Mesenteric fat pad (tissue), 1 donor: Measurements from ENCODE around the gene PRR5L. TPM values are rescaled to one million over a fixed set of nuclear protein-coding genes. Genes with fewer than 3 reads are reported as not detected.

Source experiments
- DNase-seq: peaks from one replicate; pipeline ENCODE4 v3.0.0-alpha.2; 2020; ENCODE audit warnings: low spot score
- total RNA-seq: library from RNA; stranded (reverse); fragmentation: NEBNext Ultra II Directional; extraction: Animal tissue kit (Norgen Biotek cat#: 25700); gene quantifications from one replicate; pipeline ENCODE4 v1.2.1, GENCODE V29; 2021
- donor health status: DM: yes; HTN: yes; CAD: no.

The PRR5L gene
- total RNA-seq, 1 donor from 2014 or later: 14.2 TPM

DNA sequence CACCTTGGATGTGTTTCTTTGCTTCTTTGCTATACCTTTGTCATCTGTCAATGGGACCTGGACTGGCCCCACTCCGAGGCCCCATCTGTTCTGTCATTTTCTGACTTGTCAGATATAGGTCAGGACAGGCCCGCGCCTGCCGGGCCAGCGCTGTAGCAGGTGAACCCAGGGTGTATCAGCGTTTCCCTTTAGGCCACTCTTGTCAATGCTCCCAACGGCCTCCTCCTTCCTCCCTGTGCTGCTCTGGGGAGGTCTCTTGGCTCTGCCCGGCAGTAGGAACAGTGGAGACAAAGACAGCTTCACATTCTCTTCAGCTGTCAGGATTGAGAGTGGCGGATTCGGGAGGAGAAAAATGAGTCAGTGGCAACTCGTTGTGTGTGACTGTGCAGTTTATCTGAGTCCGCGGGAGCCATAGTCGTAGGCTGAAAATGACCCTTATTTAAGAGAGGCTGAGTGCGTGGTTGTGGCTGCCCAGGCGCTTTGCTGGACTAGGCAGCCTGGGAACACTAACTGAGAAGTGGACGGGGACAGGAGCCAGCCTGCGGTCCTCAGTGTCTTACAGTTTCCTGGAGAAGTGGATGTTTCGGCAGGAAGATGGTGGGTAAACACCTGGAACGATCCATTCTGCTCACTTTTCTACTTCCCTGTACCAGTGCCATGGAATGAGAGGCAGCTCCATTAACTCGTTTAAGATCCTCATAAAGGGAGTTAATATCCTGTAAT, 102.3 kb downstream of the PRR5L start:
- no peak for DNase-seq

DNA sequence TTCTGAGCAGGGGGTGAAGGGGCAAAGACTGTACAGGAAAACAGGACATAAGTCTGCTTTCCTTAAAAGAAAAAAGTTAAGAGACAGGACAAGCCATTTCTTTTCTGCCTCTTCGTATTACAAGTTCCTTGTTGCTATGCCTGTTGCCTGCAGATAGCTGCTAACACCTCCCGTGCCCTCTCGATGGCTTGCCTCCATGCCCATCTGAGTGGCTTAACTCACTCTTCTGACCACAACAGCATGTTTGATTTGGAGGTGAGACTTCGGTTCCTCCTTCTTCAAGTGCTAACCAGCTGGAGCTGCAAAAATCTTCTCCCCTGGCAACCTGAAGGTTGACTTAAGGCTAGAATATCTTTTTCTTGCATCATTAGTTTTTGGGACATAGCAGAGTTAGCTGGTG, 103.1 kb downstream of the PRR5L start:
- DNase-seq: no peak

DNA sequence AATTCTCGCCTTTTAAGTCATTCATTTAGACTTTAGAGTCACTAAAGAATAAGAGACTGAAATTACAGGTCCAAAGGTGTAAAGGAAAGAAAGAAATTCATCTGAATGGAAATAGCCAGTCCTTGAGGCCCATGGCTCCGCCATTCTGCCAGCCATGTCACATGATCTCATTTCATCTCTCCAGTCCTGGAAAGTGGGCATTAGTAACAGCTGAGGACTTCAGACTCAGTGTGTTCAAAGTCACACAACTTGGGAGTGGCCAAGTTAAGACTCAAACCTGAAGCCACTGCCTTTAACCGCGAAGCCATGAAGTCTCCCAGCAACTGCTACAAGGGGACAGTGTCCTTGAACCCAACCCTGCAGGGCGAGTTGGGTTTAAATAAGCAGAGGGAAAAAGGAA, 103.7 kb downstream of the PRR5L start:
- no peak for DNase-seq

DNA sequence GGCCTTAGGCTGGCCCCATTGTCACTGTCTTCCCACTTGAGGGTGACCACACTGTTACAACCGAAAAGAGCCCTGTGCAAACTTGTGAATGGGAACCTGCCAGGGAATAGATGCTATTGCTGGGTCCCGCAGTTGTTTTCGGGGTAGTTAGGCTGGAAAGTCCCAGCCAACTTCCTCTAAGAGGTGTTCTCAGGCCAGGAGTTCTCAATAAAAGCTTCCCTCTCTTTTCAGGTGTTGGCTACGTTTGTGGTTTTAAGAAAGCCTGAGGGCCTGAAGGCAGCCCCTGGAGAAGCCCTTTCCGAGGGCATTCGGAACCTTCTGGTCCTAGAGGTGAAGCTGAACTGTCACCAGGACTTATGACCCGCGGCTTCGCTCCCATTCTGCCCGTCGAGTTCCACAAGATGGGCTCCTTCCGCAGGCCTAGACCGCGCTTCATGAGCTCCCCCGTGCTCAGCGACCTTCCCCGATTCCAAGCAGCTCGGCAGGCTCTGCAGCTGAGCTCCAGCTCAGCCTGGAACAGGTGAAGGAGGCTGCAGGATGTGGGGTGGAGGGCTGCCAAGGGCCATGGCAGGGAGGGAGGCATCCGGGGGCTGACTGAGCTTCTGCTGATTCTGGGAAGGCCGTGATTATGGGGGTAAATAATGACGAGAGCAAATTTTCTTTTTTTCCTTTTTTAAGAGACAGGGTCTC, 104.8 kb downstream of the PRR5L start:
- no peak for DNase-seq

DNA sequence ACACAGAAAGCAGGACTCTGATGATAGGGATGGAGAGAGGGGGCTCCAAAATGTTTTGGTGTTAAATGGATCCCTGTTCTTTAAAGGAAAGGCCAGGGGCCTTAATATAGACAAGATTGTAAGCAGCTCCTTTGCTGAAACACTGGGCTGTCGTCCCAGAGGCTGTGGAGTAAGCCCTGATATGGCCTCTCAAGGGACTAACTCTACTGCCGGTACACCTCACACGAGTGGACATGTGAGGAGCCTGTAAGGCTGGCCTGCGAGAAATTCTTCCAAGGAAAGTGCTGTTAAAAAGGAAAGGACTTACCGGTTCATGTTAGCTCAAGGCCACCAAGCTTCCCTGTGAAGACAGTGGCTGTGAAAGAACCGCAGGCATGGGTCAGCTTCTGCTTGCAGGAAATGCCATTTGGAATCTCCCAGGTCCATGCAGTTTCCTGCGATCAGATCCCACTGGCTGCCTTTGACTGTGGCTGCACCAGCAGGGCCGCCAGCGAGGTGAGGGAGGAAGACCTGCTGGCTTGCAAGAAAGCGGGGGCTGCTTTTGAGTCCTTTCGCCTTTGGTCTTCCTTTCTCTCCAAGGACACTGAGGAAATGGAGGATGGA, 106.6 kb downstream of the PRR5L start:
- no peak for DNase-seq

DNA sequence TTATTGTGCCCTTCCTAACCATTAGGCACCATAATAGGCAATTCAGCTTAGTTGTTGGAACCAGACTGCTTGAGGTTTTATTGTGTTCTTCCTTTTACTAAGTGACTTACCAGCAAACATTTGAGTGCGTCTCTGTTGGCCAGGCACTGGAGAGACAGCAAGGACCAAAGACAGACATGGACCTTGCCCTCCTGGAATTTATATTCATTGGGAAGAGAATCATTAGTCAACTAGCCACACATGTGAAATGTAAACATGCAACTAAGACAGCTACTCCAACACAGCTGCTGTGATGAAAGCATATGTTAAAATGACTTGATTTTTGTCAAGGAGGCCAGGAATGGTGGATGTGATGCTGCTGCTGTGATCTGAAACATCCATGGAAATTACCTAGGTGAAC, 107.6 kb downstream of the PRR5L start:
- DNase-seq: no peak

DNA sequence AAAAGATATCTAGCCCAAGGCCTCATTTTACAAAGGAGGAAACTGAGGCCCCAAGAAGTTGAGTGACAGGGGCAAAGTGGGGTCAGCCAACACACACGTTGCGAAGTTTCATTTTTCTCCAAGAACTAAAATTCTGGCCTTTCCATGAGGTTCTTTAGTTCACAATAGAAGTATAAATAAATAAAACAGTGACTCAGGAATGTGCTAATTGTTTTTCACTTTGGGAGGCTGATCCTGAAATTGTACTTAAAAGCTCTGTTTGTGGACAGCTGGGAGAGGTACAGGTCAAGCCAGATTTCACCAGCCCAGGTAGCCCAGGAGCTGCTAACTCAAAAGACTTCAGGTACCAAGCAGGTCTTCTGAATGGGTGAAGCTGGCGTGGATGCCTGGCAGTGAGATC, 108.7 kb downstream of the PRR5L start:
- DNase-seq: no peak

DNA sequence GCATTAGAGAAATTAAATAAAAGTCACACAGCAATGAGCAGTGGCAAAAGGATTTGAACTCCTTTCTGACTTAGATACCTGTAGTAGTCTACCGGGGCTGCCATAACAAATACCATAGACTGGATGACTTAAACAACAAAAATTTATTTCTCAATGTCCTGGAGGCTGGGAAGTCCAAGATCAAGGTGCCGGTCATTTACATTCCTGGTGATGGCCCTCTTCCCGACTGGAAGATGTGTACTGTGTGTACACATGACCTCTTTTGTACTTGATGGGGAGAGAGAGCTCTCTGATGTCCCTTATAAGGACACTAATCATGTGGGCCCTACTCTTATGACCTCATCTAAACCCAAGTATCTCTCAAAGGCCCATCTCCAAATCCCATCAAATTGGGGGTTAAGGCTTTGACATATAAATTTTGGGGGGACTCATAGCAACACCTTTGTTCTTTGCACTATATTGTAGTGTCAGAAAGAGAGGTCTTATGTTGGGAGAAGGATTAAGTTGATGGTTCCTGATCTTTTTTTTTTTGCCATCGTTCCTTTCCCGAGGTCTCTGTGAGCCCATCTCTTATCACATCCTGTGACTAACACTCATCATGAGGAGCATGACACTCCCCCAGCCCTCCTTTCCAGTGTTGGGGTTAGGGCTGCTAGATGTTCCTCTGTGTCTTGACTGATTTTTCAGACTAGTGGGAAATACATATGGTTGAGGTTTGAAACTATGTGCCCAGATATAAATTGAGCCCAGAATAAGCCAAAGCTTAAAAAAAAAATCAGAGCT, 109.7 kb downstream of the PRR5L start:
- DNase-seq: no peak

DNA sequence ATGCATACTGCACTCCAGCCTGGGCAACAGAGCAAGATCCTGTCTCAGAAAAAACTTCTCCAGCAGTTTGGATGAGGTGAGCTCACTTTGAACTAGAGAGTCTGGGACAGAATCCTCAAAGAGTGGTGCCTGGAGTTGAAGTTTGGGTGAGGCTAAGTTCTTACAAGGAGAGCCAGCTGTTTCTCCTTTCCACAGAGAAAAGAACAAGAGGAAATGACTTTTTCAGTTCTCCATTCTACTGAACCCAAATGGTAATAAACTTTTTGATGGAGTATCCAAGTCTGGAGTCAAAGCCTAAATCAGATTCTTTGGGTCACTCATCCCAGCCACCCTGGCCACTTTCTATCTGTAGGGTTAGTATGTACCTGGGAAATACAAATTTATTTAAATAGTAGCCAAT, 111.3 kb downstream of the PRR5L start:
- no peak for DNase-seq

DNA sequence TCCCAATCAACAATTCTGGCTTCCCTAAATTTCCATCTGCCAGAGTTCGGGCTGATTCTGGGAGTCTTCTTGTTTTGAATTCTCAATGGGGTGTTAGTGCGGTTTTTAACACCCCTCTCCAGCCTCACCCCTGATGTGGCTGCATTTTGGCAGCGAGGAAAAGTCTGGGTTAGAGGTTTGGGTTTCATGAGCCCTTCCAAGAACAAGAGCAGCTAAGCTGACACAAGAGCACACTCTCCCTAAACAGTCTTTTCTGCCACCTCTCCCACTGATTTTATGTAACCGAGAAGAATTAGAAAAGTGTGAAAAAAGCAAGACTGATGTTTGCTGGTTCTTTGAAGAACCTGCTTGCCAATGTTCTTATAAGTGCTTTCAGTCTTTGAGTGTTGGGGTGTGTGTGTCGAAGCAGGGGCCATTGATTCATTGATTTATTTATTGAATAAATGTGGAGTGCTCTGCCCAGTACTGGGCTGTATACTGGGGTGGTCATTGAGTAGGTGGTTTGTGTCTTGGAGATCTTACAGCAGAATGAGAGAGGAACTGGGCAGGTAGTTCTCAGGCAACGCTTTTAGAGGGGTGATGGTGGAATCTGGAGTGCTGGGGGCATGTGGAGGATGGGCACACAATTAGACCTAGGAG, 112.5 kb downstream of the PRR5L start:
- DNase-seq: no peak

DNA sequence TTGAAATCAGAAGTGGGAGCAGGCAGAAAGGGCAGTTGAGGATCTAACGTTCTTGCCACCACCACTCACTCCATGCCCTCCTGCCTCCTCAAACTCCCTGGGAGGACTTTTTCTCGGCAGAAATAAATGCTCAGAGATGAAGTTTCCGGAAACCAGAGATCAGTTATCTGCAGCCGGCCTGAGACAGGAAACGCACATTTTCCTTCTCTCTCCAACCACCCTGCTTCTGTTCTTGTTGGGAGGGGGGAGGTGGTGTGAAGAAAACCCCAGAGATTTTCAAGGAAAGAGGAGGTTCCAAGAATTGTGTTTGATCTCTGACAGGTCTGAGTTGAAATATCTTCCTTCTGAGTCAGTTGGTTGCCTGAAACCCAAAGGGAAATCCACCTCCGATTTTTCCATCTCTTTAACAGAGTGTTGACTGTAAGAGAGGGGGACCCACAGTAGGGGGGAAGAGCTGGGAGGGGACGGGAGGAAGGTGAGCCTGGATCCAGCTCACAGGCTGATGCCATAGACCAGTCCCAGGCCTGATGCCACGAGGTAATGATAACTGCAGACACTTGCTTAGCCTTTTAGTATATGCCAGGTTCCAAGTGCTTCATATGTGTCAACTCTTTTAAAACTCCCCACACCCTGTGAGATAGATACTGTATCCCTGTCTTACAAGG, 113.2 kb downstream of the PRR5L start:
- DNase-seq: peak; percentile 28

DNA sequence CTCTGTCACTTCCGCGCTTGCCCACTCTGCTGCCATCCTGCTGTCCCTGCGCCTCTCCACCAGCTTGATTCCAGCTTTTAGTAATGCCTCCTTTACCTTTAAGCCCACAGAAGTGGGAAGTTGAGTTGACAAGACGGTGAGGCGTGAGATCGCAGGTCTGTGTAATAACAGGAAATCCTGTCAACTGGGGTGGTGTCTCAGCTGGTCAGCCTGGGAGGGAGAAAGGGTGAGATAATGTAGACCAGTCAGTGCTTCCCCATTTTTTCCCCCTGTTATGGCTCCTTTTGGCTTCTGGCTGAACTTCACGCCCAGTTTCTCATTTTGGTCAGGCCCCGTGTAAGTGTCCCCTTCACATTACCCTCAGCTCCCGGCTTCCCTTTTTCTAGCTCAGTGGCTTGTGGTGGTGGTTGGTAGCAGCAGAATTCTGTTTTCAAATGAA, 115.1 kb downstream of the PRR5L start:
- DNase-seq: peak; percentile 33

DNA sequence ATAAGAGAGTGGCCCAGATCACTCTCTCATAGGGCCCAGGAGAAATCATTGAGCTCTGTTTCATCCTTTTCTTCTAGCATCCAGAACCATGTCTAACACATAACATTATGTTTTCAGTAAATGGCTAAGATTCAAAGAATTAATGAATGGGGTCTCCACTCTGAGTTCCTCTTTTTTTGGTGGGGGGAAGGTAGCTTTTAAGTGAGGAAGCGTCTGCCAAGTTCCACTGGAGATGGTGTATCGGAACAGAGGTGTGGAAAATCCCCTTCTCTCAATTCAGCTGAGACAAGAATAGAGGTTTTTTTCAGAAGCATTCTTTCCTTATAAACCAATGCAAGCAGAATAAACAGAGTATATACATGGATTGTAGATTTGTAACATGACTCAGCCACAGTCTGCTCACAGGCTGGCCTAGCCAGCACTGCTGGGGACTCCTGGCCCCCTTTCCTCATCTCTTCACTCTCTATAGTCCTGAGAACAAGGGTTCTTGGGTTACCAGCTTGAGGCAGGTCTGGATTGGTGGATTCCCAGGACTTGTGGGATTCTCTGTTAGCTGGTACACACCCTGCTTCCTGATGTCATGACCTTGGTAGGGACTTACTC, 116.8 kb downstream of the PRR5L start:
- DNase-seq: no peak

DNA sequence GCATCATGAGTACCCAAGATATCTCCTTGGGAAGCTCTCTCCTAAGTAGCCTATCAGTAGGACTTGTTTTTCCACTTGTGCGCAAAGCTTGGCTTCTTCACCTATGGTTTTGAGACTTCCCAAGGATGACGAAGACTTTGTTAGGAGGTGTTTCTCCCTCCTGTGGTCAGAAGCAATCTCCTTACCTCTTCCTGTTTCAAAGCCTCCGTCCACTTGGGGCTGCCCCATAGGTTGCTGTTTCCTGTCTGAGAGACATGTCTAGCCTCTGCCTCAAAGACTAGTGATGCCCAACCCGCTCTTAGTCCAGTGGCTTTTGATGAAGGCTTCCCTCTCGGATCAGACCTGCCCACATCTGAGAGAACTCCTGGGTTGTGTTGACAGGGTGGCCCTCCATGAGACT, 121.1 kb downstream of the PRR5L start:
- peak; percentile 47 for DNase-seq

DNA sequence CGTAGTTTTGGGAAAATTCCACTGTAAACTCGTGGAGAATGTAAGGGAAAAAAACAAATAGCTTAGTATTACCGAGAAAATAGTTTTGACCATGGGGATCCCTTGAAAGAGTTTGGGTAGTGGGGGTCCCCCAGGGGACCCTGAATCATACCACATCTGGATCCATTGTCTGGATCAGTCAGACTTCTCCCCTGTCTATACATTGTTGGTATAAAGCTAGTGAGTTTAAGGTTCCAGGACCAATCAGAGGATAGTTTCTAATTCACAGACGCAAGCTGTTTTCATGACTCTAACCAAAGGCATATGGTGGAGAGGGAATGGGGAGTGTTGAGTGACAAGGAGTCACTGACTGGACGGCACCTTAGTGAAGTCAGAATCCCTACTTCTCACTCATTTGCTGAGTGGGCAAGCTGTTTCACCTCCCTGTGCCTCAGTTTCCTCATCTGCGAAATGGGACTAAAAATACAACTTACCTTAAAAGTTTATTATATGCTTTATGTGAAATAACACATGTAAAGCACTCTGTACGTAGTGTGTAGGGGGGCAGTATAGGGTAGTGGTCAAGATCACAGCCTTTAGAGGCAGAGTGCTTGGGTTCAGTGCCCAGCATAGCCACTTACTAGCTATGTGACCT, 123.8 kb downstream of the PRR5L start:
- peak; percentile 8 for DNase-seq

DNA sequence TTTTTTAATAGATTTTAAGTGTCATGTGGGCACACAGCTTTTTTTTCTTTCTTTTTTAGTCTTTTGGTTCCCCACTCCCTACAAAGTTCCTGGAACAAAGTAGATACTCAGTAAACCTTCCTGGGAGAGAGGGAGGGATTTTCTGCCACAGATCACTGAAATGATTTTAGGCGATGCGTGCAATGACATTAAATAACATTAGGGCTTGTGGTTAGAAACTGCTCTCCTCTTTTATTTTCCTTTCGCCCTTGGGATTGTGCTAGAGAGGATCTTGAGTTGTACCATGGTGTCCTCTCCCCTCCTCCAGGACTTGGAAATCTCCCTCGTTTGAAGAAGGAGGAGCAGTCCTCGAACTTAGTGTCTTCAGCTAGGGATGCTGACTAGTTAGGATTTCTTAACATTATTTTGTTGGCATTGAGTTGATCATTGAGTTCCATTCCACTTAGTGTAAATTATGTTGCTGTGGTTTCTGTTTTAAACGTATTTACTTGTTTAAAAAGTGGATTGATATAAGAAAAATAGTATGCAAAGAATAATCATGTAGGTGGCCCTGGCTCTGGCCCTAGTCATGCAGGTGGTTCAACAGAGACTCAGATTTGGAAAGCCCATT, 125.6 kb downstream of the PRR5L start:
- peak; percentile 1 for DNase-seq

DNA sequence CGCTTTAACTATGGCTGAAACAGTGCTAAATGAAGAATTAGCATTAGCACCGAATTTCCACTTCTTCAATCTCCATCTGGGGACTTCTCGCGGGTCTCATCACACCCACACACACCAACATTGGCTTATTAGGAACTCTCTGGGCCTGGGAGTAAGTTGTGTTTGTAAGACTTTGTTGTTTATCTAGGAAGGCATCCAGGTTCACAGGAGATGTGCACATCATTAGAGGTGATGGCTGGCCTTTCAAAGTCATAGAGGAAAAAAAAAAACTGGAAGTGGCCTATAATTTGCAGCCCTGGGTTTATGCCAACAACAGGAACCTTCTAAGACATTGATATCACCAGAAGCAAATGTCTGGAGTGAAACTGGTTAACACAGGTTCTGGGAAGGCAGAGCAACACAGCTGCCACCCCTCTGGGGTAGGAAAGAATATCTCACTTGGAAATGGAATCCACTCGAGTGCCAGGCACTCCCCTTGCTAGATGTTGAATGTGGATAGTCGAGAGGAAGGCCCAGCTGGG, 129.5 kb downstream of the PRR5L start:
- DNase-seq: peak; percentile 57

DNA sequence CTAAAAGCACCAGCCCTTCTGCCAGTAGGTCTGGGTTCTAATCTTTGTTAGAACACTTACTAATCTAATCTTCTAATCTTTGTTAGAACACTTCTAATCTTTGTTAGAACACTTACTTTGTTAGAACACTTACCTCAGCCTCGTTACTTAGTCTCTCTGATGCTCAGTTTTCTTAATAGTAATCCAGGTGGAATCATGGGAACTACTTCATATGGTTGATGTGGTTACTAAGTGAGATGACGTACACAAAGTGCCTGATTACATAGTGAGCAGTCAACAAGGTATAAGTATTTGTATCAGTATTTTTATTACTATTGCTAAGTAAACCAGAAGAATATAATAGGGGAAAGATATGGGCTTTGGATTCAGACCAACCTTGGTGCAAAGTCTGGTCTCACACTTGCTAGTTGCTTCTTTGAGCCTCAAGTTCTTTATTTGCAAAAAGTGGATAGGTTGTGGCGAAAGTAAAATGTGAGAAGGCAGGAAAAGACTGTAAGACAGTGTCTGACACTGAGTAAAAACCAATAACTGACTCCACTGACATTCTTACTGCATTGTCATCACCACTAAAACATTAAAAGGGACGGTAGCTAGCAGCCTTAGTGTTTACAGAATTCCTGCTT, 130.2 kb downstream of the PRR5L start:
- no peak for DNase-seq

DNA sequence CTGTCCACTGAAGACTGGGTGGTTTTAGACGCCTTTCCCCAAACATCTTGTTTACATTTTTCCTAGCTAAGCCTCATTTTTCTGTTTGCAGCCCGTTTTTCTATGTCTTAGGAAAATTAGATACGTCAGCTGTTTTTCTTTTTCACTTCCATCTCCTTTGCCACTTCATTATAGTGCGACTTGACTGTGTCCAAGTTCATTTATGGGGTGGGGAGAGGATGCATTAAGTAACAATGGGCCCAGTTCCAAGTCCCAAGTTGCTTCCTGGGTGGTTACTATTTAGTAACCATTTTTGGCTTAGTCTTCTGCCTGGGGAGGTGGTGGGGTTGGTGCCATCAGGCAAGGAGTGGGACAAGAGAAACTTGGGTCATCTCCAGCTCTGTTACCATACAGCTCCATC, 131.0 kb downstream of the PRR5L start:
- no peak for DNase-seq
